ENCODE results near the gene PSRC1.
"Not testable (repeated sequence)": the region's sequence is repeated elsewhere in the genome, so short reads cannot be mapped to it uniquely, and the experiment has no call there.

The PSRC1 gene

GRCh38 chr1:109295712-109296415, 12.9 kb upstream of the PSRC1 start:
- DNase-seq (ENCODE audit: low read depth): no peak

GRCh38 chr1:109294481-109294880, 11.5 kb upstream of the PSRC1 start:
- no peak for DNase-seq (ENCODE audit: low read depth)

- DNase-seq (ENCODE audit: low read depth): no peak
These were observed 10.1 kb upstream of the PSRC1 start for GRCh38 chr1:109293026-109293425.

GRCh38 chr1:109292364-109292763, 9.4 kb upstream of the PSRC1 start:
- DNase-seq (ENCODE audit: low read depth): no peak

GRCh38 chr1:109290998-109291397, 8.1 kb upstream of the PSRC1 start:
- no peak for DNase-seq (ENCODE audit: low read depth)

- no peak for DNase-seq (ENCODE audit: low read depth)
These were observed 7.2 kb upstream of the PSRC1 start for GRCh38 chr1:109290137-109290536.

- not testable (repeated sequence) for DNase-seq (ENCODE audit: low read depth)
These were observed 3.8 kb upstream of the PSRC1 start for GRCh38 chr1:109286762-109287161.

- DNase-seq (ENCODE audit: low read depth): no peak
These were observed 1.0 kb upstream of the PSRC1 start for GRCh38 chr1:109283748-109284600.

GRCh38 chr1:109282497-109282951, 421 bp downstream of the PSRC1 start:
- no peak for DNase-seq (ENCODE audit: low read depth)

- DNase-seq (ENCODE audit: low read depth): no peak
These were observed 1.1 kb downstream of the PSRC1 start for GRCh38 chr1:109281680-109282496.

GRCh38 chr1:109280862-109281261, 2.1 kb downstream of the PSRC1 start:
- no peak for DNase-seq (ENCODE audit: low read depth)

- no peak for DNase-seq (ENCODE audit: low read depth)
These were observed 3.2 kb downstream of the PSRC1 start for GRCh38 chr1:109279615-109280278.

GRCh38 chr1:109277434-109278204, 5.3 kb downstream of the PSRC1 start:
- peak; percentile 46 for DNase-seq (ENCODE audit: low read depth)

GRCh38 chr1:109275706-109276345, 7.1 kb downstream of the PSRC1 start:
- no peak for DNase-seq (ENCODE audit: low read depth)

GRCh38 chr1:109274533-109275476, 8.1 kb downstream of the PSRC1 start:
- DNase-seq (ENCODE audit: low read depth): no peak

GRCh38 chr1:109273570-109274288, 9.2 kb downstream of the PSRC1 start:
- no peak for DNase-seq (ENCODE audit: low read depth)

GRCh38 chr1:109272831-109273547, 10.0 kb downstream of the PSRC1 start:
- no peak for DNase-seq (ENCODE audit: low read depth)

Data from stimulated activated CD8-positive, alpha-beta memory T cell treated with anti-CD3 and anti-CD28 coated beads, Interleukin-7, amount 100 ng/mL, for 24 hours (primary cell).